GM12878 (cell line): ENCODE results near the gene RWDD1. TPM values are rescaled to one million over a fixed set of nuclear protein-coding genes. Genes with fewer than 3 reads are reported as not detected.

Experiments
- BHLHE40 ChIP-seq, 2 experiments: fragments of 450-650 bp in 1 of 2; IDR thresholded peaks; 2 replicates each; pipeline ENCODE4 v1.6.1; 2011 to 2017; ENCODE audit warnings: low read depth in 2 of 2, borderline replicate concordance in 1 of 2, improper control_type of control experiment in 1 of 2, low read length in 1 of 2, mild to moderate bottlenecking in 1 of 2
- CBX5 ChIP-seq: sonication (generic); IDR thresholded peaks from 2 replicates; pipeline ENCODE4 v1.6.1; 2016; ENCODE audit warnings: low read depth, moderate library complexity, mild to moderate bottlenecking, inconsistent platforms
- CEBPB ChIP-seq, 2 experiments: fragments of 150-350 bp in 1 of 2; IDR thresholded peaks; 2 replicates each; pipeline ENCODE4 v1.6.1; 2012 to 2014; ENCODE audit warnings: low read depth in 2 of 2, low read length in 2 of 2, borderline replicate concordance in 1 of 2, inconsistent platforms in 1 of 2
- CREB1 ChIP-seq: IDR thresholded peaks from 2 replicates; pipeline ENCODE4 v1.6.1; 2012; ENCODE audit warnings: low read depth, mild to moderate bottlenecking, inconsistent platforms
- EED ChIP-seq: sonication (generic); IDR thresholded peaks from 2 replicates; pipeline ENCODE4 v1.6.1; 2016; ENCODE audit warnings: antibody characterized with exemption, low read depth
- EGR1 ChIP-seq, 2 experiments: IDR thresholded peaks; 1 replicate in 1 of 2; 2 replicates in 1 of 2; pipeline ENCODE4 v1.6.1; 2011 to 2012; ENCODE audit warnings: low read depth in 2 of 2, low read length in 2 of 2, borderline replicate concordance in 1 of 2, mild to moderate bottlenecking in 1 of 2, moderate library complexity in 1 of 2
- FOXM1 ChIP-seq: IDR thresholded peaks from 2 replicates; pipeline ENCODE4 v1.6.1; 2012; ENCODE audit warnings: low read depth, mild to moderate bottlenecking, inconsistent platforms, low read length, moderate library complexity
- JUNB ChIP-seq: IDR thresholded peaks from 2 replicates; pipeline ENCODE4 v1.6.1; 2016; ENCODE audit warnings: antibody characterized with exemption, mild to moderate bottlenecking
- KAT2A ChIP-seq: conservative IDR thresholded peaks from 2 replicates; pipeline ENCODE4 v1.6.1; 2011; ENCODE audit warnings: low read depth, low read length; ENCODE audit not compliant: control insufficient read depth
- NFXL1 ChIP-seq: fragments of 450-650 bp; IDR thresholded peaks from 2 replicates; pipeline ENCODE4 v1.6.1; 2017; ENCODE audit warnings: antibody characterized with exemption, mild to moderate bottlenecking, borderline replicate concordance
- PBX3 ChIP-seq: IDR thresholded peaks from 2 replicates; pipeline ENCODE4 v1.6.1; 2011; ENCODE audit warnings: mild to moderate bottlenecking, low read depth, low read length, moderate library complexity; ENCODE audit not compliant: insufficient replicate concordance
- PRDM15 ChIP-seq: fragments of 450-650 bp; formaldehyde crosslinking; IDR thresholded peaks from 2 replicates; pipeline ENCODE4 v1.4.0; 2020; ENCODE audit warnings: mild to moderate bottlenecking, moderate library complexity
- SMARCA5 ChIP-seq: fragments of 450-650 bp; IDR thresholded peaks from 2 replicates; pipeline ENCODE4 v1.6.1; 2017; ENCODE audit warnings: mild to moderate bottlenecking
- STAT3 ChIP-seq: IDR thresholded peaks from 2 replicates; pipeline ENCODE4 v1.6.1; 2011; ENCODE audit warnings: low read depth, low read length, improper control_type of control experiment
- TBL1XR1 ChIP-seq: IDR thresholded peaks from 2 replicates; pipeline ENCODE4 v1.6.1; 2012; ENCODE audit warnings: low read depth, low read length, improper control_type of control experiment
- TCF3 ChIP-seq: IDR thresholded peaks from 2 replicates; pipeline ENCODE4 v1.6.1; 2012; ENCODE audit warnings: low read depth, mild to moderate bottlenecking, low read length, borderline replicate concordance; ENCODE audit not compliant: insufficient read depth
- ZZZ3 ChIP-seq: IDR thresholded peaks from 2 replicates; pipeline ENCODE4 v1.6.1; 2011; ENCODE audit warnings: low read depth; ENCODE audit not compliant: control insufficient read depth, insufficient read length
- polyA plus RNA-seq, 11 experiments: library from polyadenylated mRNA; depleted of rRNA in 4 of 11; unstranded in 6 of 11; stranded (reverse) in 5 of 11; fragments of >200 nt; fragmentation: Nextera tagmentation in 4 of 11; fragmentation: Illumina TruSeq in 1 of 11; extraction: Ambion mirVana in 4 of 11; extraction: Trizol in 1 of 11; gene quantifications; 1 replicate in 1 of 11; 2 replicates in 10 of 11; pipeline versions ENCODE4 v1.2.1 to v1.2.3, GENCODE V29; 2011 to 2016; ENCODE audit warnings: inconsistent platforms in 2 of 11, missing spikeins in 2 of 11, low read depth in 1 of 11
- total RNA-seq, 4 experiments: library from RNA; depleted of rRNA in 3 of 4; stranded (reverse); fragments of >200 nt in 3 of 4; fragmentation: Illumina TruSeq in 1 of 4; extraction: Trizol in 1 of 4; gene quantifications; 2 replicates each; pipeline versions ENCODE4 v1.2.1 to v1.2.3, GENCODE V29; 2013 to 2021
- TF ChIP-seq, protein P1 (sequence below): fragments of 150-350 bp; IDR thresholded peaks from 2 replicates; pipeline ENCODE4 v1.6.1; 2016; ENCODE audit warnings: low read depth, low read length
- TF ChIP-seq, protein P2 (sequence below): IDR thresholded peaks from 2 replicates; pipeline ENCODE4 v1.6.1; 2012; ENCODE audit warnings: low read length, inconsistent platforms

RWDD1 gene
- total and polyA plus RNA-seq, 10 of the 15 experiments (the other 5 are each of a cell fraction or from before 2014, with no cell fraction given): 40.1 to 107 (median 65.8) TPM

GRCh38 chr6:116570856-116571682 lies at the start of gene RWDD1 (continued):
- TF ChIP-seq PRDM15 (CRISPR knock-in tag) (no peak), TCF3 (peak; percentile 65; the same call in 1 of the 2 replicates), PBX3 (no peak), EED (no peak), ZZZ3 (no peak), FOXM1 (no peak; the same call in 1 of the 2 replicates), CEBPB (IDR thresholded peaks at IDR 0.05; ENCODE audit: borderline replicate concordance in 1 of 2, low read depth in 2 of 2, low read length in 2 of 2) (no peak), SMARCA5 (0 out of 2 replicates have a peak, but pooled peaks have one; percentile 29), TBL1XR1 (peak; percentile 71; the same call in 1 of the 2 replicates), NFXL1 (no peak), CBX5 (peak; percentile 19; the same call in 1 of the 2 replicates), KAT2A (no peak), CREB1 (peak; percentile 88), STAT3 (no peak), EGR1 (IDR thresholded peaks at IDR 0.05; ENCODE audit: borderline replicate concordance in 1 of 2, low read depth in 2 of 2, low read length in 2 of 2) (peak in 1 of 2 experiments; percentile 71; a peak in 2 of 3 replicates), JUNB (no peak), BHLHE40 (IDR thresholded peaks at IDR 0.05; ENCODE audit: borderline replicate concordance in 1 of 2, low read depth in 2 of 2, low read length in 1 of 2) (peak; percentile 44 to 68; a peak in 2 of 4 replicates)
- TF ChIP-seq, protein P1, sequence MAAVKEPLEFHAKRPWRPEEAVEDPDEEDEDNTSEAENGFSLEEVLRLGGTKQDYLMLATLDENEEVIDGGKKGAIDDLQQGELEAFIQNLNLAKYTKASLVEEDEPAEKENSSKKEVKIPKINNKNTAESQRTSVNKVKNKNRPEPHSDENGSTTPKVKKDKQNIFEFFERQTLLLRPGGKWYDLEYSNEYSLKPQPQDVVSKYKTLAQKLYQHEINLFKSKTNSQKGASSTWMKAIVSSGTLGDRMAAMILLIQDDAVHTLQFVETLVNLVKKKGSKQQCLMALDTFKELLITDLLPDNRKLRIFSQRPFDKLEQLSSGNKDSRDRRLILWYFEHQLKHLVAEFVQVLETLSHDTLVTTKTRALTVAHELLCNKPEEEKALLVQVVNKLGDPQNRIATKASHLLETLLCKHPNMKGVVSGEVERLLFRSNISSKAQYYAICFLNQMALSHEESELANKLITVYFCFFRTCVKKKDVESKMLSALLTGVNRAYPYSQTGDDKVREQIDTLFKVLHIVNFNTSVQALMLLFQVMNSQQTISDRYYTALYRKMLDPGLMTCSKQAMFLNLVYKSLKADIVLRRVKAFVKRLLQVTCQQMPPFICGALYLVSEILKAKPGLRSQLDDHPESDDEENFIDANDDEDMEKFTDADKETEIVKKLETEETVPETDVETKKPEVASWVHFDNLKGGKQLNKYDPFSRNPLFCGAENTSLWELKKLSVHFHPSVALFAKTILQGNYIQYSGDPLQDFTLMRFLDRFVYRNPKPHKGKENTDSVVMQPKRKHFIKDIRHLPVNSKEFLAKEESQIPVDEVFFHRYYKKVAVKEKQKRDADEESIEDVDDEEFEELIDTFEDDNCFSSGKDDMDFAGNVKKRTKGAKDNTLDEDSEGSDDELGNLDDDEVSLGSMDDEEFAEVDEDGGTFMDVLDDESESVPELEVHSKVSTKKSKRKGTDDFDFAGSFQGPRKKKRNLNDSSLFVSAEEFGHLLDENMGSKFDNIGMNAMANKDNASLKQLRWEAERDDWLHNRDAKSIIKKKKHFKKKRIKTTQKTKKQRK: peak; percentile 50
- TF ChIP-seq, protein P2, sequence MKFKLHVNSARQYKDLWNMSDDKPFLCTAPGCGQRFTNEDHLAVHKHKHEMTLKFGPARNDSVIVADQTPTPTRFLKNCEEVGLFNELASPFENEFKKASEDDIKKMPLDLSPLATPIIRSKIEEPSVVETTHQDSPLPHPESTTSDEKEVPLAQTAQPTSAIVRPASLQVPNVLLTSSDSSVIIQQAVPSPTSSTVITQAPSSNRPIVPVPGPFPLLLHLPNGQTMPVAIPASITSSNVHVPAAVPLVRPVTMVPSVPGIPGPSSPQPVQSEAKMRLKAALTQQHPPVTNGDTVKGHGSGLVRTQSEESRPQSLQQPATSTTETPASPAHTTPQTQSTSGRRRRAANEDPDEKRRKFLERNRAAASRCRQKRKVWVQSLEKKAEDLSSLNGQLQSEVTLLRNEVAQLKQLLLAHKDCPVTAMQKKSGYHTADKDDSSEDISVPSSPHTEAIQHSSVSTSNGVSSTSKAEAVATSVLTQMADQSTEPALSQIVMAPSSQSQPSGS: no peak
